HT-29 (cell line): Measurements from ENCODE around the gene SORCS2. TPM values are rescaled to one million over a fixed set of nuclear protein-coding genes. Genes with fewer than 3 reads are reported as not detected.

ENCODE experiments used
- DNase-seq: peaks from one replicate; pipeline ENCODE4 v3.0.0-alpha.2; 2015; ENCODE audit warnings: low spot score
- total RNA-seq: library from RNA; depleted of rRNA; stranded (reverse); fragments of >200 nt; shearing (Covaris generic); gene quantifications from 2 replicates; pipeline ENCODE4 v1.2.3, GENCODE V29; 2014; rRNA removed

SORCS2 gene
- not detected in 2 replicates for total RNA-seq

DNA sequence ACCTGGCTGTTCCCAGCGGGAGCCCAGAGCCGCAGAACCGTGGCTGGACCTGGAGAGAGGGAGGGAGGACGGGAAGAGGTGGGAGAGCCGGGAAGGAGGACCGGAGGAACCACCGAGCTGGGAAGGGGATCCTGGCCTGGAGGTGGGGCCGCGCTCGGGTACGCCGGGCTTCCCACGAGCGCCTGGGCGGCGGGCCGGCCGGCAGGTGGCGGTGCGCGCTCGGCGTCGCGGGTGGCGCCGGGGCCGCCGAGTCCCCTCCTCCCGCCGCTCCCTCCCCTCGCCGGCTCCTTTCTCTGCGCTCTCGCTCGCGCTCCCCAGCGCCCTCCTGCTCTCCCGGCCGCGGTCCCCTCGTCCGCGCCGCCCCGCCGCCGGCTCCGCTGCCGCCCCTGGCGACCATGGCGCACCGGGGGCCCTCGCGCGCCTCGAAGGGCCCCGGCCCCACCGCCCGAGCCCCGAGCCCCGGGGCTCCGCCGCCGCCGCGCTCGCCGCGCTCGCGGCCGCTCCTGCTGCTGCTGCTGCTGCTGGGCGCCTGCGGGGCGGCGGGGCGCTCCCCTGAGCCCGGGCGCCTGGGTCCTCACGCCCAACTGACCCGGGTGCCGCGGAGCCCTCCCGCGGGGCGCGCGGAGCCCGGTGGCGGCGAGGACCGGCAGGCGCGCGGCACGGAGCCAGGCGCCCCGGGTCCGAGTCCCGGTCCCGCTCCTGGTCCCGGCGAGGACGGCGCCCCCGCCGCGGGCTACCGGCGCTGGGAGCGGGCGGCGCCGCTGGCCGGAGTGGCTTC lies at the start of gene SORCS2:
TSS of gene SORCS2 (plus strand) at position 287 of the 778 bp plus-strand sequence.
- DNase-seq: no peak

DNA sequence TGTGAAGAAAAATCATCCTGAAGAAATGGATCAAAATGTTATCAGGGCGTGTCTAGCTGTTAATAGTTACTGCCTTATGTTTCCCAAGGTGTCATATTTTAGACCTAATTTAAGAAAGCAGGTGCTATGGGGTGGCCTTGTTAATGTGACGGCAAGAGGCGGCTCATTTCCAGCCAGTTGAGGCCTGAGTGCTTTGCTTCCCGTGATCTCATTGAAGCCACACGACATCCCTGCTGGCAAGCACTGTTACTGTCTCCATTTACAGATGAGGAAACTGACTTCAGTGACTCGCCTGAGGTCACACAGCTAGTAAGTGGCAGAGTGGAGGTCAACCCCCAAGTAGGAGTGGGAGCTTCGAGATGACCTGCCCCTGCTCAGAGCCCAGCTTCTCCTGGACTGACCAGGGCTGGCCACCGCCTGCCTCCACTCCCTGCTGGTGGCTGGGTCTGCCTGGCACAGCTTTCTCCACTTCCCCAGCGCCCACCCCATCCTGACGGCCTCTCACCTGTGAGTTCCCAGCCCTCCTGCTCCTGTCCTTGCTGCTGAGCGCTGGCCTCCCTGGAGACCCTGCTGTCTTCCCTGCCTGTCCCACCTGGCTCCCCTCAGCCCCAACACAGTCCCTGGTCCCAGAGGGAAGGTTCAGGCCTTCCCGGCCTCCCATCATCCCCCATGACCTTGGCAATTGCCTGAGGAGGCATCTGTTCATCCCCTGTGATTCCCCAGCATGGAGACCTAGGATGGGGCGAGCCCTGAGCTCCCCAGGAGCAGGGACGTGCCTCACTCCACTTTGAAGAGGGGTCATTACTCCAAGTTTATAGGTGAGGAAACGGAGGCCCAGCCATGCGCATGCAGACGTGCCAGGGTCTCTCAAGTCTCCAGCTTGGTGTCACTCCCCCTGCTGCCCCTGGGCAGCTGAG lies 47.7 kb upstream of the SORCS2 start:
- no peak for DNase-seq

DNA sequence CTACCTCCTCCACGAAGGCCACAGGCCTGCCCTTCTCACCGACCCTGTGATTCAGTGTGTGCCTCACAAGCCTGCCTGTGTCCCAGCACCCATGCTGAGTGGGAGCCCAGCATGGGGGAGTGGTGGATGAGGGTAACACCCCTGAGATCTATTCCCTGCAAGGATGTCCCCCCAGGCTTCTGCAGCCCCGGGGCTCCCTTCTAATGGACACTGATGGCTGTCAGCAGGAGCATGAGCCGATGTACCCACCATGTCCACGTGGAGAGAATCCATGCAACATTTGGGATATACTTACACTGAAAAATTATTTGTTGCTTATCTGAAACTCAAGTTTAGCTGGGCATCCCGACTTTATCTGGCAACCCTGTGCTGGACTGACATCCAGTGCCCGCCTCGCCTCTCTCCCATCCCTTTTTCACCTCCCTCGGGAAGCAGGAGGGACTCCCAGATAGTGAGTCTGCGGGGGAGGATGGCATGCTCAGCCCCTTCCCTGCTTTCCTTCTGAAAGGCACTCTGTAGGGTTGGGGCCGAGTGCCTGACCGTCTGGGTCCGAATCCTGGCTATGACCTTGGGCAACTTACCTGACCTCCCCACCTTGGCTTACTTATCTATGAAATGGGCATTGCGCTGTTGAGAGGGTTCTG lies 46.9 kb upstream of the SORCS2 start:
- DNase-seq: no peak

DNA sequence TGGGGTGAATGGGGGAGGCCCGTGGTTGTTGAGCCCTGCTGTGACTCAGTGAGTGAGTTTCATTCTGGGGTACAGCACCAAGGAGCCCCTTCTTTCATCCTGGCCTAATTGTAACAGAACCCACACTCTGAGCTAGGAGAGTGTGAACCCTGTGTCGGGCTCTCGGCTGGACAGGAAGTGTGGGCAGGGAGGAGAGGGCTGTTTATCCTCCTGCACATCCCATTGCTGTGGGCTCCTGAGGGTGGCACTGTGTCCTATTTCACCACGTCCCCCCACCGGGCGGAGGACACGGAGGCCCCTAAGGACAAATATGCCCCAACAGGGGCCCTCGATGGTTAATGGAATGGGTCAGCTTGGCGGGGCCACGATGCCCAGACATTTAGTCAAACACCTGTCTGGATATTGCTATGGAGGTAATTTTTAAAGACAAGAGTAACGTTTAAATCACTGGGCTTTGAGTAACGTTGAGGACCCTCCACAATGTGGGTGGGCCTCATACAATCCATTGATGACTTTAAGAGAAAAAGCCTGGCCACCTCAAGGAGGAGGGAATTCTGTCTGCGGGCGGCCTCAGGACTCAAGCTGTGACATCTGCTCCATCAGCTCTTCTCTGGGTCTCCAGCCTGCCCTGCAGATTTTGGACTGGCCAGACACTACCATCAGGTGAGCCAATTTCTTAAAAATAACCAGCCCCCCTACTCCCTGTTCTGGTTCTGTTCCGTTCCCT lies 46.1 kb upstream of the SORCS2 start:
- DNase-seq: no peak

DNA sequence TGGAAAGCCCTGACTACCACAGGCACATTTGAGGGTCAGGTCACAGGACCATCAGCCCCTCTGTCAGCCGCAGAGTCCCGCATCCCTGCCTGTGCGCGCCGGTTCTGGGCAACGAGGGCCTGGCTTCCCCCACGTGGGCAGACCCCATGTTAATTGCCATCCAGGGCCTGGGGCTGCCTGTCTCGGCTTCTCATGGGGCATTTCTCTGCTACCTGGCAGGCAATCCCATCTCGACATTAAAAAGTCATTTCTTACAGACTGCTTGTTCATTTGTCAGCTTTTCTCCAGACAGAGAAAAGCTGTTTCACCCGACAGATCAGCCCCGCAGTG lies 45.6 kb upstream of the SORCS2 start:
- DNase-seq: no peak

DNA sequence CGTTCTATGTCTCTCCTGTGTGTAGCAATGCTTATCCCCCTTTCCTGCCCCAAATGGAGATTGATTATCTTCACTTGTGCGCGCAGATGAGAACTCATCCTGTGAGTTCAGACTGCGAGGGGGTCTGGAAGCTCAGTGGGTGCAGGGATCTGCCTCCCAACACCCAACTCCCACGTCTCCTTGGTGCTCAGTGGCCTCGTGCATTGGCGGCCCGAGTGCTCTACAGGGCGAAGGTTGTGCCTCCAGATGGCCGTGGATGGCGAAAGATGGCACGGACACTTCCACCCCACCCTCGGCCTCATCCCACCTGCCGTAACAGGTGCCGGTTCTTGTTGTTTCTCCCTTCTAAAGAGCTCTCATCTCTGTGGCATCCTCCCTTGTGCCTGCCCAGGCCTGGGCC lies 45.1 kb upstream of the SORCS2 start:
- DNase-seq: no peak

DNA sequence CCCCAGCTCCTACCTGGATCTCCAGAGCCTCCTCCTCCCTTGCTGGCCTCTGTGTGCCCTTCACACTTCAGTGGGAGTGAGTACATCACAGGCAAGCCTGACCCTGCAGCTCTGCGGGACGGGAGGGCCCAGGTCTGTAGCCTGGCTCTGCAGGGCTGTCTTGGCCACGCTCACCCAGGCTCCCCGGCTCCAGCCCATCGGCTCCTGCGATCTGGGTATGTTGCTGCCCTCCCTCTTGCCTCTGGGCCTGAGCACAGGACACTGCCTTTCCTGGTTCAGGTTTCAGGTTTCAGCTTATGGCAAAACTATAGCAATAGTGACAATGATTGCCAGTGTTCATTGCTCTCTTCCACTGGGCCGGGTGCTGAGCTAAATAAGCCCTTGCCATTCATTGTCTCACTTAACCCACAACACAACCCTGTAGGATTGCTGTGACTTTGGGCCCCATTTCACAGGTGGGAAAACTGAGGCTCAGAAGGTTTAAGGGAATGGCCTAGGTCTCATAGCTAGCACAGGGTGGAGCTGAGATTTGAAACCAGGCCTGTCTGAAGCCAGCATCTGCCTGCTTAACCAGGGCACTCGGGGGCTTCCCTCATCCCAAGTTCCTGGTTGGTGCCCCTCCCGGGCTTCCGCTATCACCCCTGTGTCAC lies 44.6 kb upstream of the SORCS2 start:
- no peak for DNase-seq

DNA sequence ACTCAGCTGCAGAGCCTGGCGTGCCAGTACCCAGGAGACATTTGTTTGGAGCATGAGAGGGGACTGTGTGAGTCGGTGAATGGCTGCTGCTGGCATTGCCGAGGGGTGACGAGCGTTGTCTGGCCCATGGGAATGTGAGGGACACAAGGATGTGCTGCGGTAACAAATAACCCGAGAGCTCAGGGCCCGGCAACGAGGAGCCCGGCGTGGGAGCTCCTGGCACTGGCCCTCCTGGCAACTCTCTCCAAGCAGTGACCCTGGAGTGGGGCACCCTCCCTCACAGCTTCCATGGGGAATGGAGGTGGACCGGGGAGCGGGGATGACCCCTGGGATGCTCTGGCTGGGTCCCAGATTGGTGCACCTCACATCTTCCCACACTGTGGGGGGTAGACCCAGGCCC lies 44.0 kb upstream of the SORCS2 start:
- DNase-seq: no peak

DNA sequence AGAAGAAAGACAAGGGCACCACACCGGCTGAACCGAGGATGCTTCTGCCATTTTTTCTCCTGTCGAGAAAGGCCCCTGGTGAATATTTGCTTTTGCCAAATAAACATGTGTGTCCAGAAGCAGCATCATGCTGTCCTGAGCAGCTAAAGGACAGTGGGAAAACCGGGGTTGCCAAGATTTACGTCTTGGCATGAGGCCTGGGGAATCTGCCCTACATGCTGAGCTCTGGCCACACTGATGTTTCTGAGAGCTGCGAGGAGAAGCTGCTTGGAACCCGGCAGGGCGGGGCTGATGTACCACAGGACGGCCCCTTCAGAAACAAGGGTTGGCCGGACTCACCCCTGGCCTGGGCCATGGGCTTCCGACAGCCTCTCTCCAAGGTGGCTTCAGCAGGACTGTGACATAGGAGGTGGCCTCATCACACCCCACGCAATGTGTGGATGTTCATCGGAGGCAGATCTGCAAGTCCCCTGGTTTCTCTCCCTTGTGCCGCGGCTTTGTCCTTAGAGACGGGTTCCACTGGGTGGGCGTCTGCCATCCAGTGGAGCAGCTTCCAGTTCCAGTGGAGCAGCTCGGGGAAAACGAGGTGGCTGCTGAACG lies 42.2 kb upstream of the SORCS2 start:
- no peak for DNase-seq

DNA sequence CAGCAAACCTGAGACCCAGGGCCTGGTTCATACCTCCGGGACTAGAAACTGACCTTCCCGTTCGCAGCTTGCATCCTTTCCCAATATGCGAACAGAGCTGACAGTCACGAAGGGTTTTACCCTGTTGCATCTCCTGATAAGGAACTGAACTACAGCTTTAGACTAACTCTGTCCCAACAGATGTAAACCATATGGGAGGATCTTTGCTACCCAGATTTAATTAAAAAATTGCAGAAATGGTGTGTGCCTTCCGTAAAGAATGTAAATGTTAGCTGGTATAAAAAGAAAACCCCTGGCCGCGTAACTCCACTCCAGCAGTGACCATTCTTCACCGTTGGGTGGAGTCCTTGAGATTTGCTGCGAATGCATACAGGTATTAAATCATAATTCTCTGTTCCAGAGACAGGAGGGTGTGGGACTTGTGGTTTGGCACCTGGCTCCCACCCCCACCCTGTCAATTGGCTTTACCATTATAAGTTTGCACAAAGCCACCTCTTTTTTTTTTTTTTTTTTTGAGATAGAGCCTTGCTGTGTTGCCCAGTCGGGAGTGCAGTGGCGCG lies 40.6 kb upstream of the SORCS2 start:
- DNase-seq: no peak

DNA sequence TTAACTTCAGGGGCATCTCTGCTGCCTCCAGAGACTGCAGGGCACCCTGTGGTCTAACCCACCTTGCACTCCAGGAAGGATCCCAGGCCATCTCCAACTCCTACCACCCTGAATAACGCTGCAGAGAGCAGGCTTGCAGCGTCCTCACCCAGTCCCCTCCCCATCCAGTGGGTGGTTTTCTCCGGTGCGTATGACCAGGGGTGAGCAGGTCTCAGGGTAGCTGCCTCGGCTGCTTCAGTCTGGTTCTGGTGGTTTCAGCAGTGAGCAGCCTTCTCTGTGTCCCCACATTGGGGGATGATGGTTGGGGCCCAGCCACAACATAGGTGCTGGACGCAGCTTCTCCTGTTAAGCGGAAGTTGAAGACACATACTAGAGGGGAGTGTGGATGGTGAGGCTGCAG lies 38.6 kb upstream of the SORCS2 start:
- no peak for DNase-seq

DNA sequence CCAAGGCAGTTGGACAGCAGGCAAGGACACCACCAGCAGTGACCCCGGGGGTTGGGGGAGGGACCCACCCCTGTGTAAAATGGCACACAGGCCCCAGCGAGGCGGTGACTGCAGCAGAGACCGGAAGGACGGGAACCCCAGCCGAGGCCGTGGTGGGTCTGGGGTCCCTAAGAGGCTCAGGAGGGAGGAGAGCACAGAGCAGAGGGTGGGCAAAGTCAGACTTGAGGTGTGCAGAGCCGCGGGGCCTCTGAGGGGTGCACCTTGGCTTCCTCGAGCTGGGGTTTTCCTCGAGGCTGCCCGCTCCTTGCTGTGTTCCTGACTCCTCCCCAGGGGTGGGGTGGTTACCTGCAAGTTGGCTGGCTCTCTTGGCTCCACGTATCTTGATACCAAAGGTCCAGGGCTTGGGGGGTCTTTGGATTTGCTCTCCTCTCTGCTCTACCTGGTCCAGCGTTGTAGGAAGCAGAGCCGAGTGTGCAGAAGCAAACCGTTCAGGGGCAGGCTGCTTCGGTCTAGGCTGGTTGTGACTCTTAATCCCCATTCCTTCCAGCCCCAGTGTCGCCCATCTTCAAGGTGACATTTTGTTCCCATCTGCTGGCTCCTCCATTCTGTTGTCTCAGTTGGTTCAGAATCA lies 37.9 kb upstream of the SORCS2 start:
- DNase-seq: no peak

DNA sequence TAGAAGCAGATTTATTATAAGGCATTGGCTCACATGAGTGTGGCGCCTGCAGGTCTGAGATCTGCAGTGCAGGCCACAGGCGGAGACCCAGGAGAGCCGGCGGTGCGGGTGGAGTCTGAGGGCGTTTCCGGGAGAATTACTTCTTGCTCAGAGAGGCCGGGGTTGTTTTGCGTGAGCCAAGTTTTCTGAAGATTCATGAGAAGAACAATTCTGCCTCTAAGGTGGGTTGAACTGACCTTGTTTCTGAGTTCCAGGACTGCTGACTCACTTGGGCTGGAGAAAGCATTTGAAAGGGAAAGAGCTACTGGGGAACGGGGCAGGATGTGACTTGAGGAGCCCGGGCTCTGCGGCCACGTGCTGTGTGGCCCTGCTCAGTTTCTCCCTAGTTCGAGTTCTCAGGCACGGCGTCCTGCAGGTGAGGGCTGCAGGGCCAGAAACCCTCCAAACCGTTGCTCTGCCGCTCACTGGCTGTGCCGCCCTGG lies 36.7 kb upstream of the SORCS2 start:
- DNase-seq: no peak

DNA sequence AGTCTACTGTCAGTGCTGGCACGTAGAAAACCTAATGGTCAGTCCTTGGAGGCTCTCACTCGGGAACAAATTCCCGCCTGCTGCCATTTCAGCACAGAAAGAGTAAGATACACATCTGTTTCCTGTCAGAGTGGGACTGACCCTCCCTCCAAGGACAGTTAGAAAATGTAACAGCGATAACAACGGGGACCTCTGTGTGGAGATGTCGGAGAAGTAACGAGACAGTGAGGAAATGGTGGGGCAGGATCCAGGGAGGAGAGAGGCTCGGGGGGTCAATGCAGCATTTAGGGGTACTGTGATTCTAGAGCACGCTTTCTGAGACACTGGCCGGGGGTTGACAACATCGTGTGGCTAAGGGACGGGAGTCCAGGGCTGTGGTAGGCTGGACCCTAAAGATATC lies 36.0 kb upstream of the SORCS2 start:
- no peak for DNase-seq

DNA sequence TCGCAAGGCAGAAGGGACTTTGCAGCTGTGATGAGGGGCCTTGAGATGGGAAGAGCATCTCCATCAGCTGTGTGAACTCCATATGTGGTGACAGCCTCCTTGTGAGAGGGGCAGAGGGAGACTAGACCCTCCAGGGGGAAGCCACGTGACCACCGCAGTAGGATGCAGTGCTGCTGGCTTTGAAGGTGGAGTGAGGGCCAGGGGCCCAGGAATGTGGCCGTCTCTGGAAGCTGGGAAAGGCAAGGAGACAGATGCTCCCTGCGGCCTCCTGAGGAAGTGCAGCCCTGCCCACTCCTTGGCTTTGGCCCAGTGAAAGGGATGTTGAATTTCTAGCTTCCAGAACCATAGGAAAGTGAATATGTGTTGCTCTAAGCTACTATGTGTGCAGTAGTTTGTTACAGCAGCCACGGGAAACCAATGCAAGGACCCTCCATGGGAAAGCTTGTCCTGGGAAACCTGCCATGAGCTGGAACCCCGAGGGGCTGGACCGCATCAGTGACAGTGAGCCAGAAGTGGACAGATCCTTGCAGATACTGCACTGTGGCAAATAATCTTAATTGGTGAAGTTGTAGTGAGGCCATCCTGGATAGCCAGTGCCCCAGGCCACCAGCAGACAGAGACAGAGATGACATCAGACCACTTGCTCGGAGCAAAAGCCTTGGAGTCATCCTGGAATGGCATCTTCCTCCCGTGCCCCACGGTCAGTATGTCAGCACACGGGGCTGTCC lies 35.4 kb upstream of the SORCS2 start:
- DNase-seq: no peak

DNA sequence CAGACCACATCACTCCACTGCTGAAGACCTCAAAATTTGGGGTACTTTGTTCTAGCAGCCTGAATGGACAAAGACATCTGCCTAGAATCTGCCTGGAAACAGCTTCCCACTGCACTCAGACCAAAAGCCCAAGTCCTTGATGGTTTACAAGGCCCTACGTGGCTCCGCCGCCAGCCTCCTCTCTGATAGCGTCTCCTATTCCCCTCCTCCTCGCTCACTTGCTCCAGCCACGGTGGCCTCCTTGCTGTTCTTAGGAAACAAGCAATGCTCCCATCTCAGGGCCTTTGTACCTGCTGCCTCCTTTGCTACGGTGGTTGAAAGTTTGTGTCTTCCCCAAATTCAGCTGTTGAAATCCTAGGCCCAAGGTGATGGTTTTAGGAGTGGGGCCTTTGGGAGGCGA lies 34.7 kb upstream of the SORCS2 start:
- DNase-seq: no peak

DNA sequence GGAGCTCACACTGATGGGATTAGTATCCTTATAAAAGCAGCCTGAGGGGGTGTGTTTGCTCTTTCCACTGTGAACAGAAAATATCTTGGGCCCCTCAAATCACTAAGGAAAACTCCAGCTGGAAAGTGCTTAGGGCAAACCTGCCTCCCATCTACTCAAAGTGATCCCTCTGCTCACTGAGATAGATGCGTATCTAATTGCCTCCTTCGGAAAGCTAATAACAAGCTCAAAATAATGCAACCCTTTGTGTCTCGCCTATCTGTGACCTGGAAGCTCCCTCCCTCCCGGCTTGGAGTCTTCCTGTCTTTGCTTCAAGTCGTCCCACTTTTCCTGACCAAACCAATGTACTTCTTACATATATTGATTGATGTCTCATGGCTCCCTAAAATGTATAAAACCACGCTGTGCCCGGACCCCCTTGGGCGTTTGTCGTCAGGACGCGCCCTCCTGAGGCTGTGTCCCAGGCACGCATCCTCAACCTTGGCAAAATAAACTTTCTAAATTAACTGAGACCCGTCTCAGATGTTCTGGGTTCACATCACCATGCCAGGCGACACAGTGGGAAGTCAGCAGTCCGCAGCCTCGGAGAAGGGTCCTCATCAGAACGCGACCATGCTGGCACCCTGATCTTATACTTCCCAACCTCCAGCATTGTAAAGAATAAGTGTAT lies 34.1 kb upstream of the SORCS2 start:
- no peak for DNase-seq

DNA sequence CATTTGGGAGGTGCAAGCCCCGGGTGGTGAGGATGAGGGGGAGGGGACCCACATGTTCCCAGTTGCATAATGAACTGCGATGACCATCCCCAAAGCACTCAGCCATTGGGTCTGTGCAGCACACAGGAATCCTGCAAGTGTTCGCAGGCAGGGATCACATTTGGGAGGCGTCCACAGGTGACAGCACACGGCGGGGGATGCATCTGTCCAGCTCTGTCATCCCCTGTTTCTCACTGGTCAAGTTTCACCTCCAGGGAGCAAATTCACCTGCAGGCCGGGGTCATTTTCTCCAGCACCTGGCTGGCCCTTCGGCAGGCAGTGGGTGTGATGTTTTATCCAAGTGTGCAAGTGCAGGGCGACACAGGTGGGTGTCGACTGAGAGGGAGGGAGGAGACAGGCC lies 33.3 kb upstream of the SORCS2 start:
- DNase-seq: no peak

DNA sequence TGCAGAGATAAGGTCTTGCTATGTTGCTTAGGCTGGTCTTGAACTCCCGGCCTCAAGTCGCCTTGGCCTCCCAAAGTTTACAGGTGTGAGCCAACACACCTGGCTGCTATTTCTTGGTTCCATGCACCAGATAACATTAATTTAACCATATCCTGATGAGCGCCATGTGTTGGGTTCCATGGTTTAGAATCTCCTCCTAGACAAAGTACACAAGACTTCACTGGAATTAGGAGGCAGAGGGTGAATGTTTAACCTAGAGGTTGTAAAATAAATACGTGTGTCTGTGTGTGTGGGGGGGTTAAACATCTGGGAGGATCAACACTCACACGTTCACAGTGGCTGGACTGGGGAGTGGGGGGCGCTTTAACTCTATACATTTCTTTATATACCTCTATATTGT lies 32.4 kb upstream of the SORCS2 start:
- no peak for DNase-seq
